OCI-M2 (cell line): Measurements from ENCODE around the gene SUMF1.
"Not testable (repeated sequence)": the region's sequence is repeated elsewhere in the genome, so short reads cannot be mapped to it uniquely, and the experiment has no call there.

Experiments used
- DNase-seq: peaks from one replicate; lab custom pipeline; 2025; ENCODE audit not compliant: unreplicated experiment; lab: John Stamatoyannopoulos, UW

Gene SUMF1

GRCh38 chr3:4341336-4341675 lies 125.8 kb downstream of the SUMF1 start:
- no peak for DNase-seq

GRCh38 chr3:4340411-4341335 lies 126.4 kb downstream of the SUMF1 start:
- DNase-seq, result no peak

- no peak for DNase-seq
These were observed 127.0 kb downstream of the SUMF1 start for GRCh38 chr3:4340077-4340410.

GRCh38 chr3:4338751-4339150 lies 128.3 kb downstream of the SUMF1 start:
- no peak for DNase-seq

GRCh38 chr3:4336850-4337546 lies 130.1 kb downstream of the SUMF1 start:
- no peak for DNase-seq

- no peak for DNase-seq
These were observed 131.1 kb downstream of the SUMF1 start for GRCh38 chr3:4335840-4336562.

- DNase-seq, result no peak
These were observed 132.5 kb downstream of the SUMF1 start for GRCh38 chr3:4334548-4334947.

GRCh38 chr3:4332991-4333390 lies 134.1 kb downstream of the SUMF1 start:
- DNase-seq, result no peak

- DNase-seq, result no peak
These were observed 134.5 kb downstream of the SUMF1 start for GRCh38 chr3:4332574-4332973.

- no peak for DNase-seq
These were observed 135.0 kb downstream of the SUMF1 start for GRCh38 chr3:4332111-4332510.

GRCh38 chr3:4329806-4330205 lies 137.3 kb downstream of the SUMF1 start:
- DNase-seq, result not testable (repeated sequence)

GRCh38 chr3:4326868-4327267 lies 140.2 kb downstream of the SUMF1 start:
- DNase-seq, result no peak

- DNase-seq, result no peak
These were observed 143.6 kb downstream of the SUMF1 start for GRCh38 chr3:4323246-4324027.

- no peak for DNase-seq
These were observed 144.4 kb downstream of the SUMF1 start for GRCh38 chr3:4322635-4323034.

- DNase-seq, result no peak
These were observed 145.3 kb downstream of the SUMF1 start for GRCh38 chr3:4321732-4322131.

GRCh38 chr3:4320096-4320911 lies 146.8 kb downstream of the SUMF1 start:
- no peak for DNase-seq

- no peak for DNase-seq
These were observed 152.4 kb downstream of the SUMF1 start for GRCh38 chr3:4314688-4315087.

GRCh38 chr3:4313606-4314293 lies 153.3 kb downstream of the SUMF1 start:
- no peak for DNase-seq

- no peak for DNase-seq
These were observed 155.6 kb downstream of the SUMF1 start for GRCh38 chr3:4311496-4311895.
